GM23338 (cell line): Measurements from ENCODE around the gene PLEKHA7. TPM values are rescaled to one million over a fixed set of nuclear protein-coding genes. Genes with fewer than 3 reads are reported as not detected.

Source experiments
- ATAC-seq: fragments of 200-7000 bp; cut with Tn5 transposase; 3 replicates; pipeline ENCODE4 v1.9.1; 2020
- DNase-seq: peaks from one replicate; pipeline ENCODE4 v3.0.0-alpha.2; 2015; ENCODE audit warnings: low spot score
- H2AFZ ChIP-seq: fragments of 200-600 bp; sonication (generic); 2 replicates; pipeline ENCODE4 v1.8.0; 2016; ENCODE audit warnings: antibody characterized with exemption, mild to moderate bottlenecking, moderate library complexity
- H3F3A ChIP-seq: fragments of 200-600 bp; sonication (generic); replicated peaks from 2 replicates; pipeline ENCODE4 v1.8.0; 2017; ENCODE audit warnings: antibody characterized with exemption, mixed run types, low read depth
- H3K27ac ChIP-seq: fragments of 200-600 bp; sonication (generic); 2 replicates; pipeline ENCODE4 v1.6.1; 2016; ENCODE audit warnings: low read depth
- H3K27me3 ChIP-seq: fragments of 200-600 bp; sonication (generic); 2 replicates; pipeline ENCODE4 v1.8.0; 2016; ENCODE audit warnings: mild to moderate bottlenecking, mixed run types, moderate library complexity; ENCODE audit not compliant: insufficient read depth
- H3K36me3 ChIP-seq: fragments of 200-600 bp; sonication (generic); 2 replicates; pipeline ENCODE4 v1.8.0; 2016; ENCODE audit warnings: mild to moderate bottlenecking; ENCODE audit not compliant: insufficient read depth
- H3K4me1 ChIP-seq: fragments of 200-600 bp; sonication (generic); 2 replicates; pipeline ENCODE4 v1.8.0; 2016; ENCODE audit warnings: mild to moderate bottlenecking, moderate library complexity; ENCODE audit not compliant: insufficient read depth
- H3K4me2 ChIP-seq: fragments of 200-600 bp; sonication (generic); 2 replicates; pipeline ENCODE4 v1.7.1; 2017; ENCODE audit warnings: mixed run types
- H3K4me3 ChIP-seq: fragments of 200-600 bp; sonication (generic); 2 replicates; pipeline ENCODE4 v1.6.1; 2016; ENCODE audit warnings: mixed run types
- H3K79me2 ChIP-seq: fragments of 200-600 bp; sonication (generic); replicated peaks from 2 replicates; pipeline ENCODE4 v1.8.0; 2017; ENCODE audit warnings: mild to moderate bottlenecking; ENCODE audit not compliant: insufficient read depth
- H3K9me2 ChIP-seq: fragments of 200-600 bp; sonication (generic); 2 replicates; pipeline ENCODE4 v1.8.0; 2017; ENCODE audit not compliant: insufficient read depth
- H4K20me1 ChIP-seq: fragments of 200-600 bp; sonication (generic); replicated peaks from 2 replicates; pipeline ENCODE4 v1.8.0; 2017; ENCODE audit warnings: mild to moderate bottlenecking; ENCODE audit not compliant: insufficient read depth
- H3K27ac Mint-ChIP-seq: 2 replicates; pipeline ENCODE4 v1.8.0; 2020; ENCODE audit warnings: inconsistent platforms, mild to moderate bottlenecking, moderate library complexity, mixed read lengths
- H3K27me3 Mint-ChIP-seq: 3 replicates; pipeline ENCODE4 v1.8.0; 2022; ENCODE audit warnings: low read depth, mild to moderate bottlenecking, moderate library complexity, mixed read lengths, inconsistent platforms; ENCODE audit not compliant: insufficient read depth, poor library complexity
- H3K36me3 Mint-ChIP-seq: 3 replicates; pipeline ENCODE4 v1.8.0; 2021; ENCODE audit warnings: low read depth, mild to moderate bottlenecking, inconsistent platforms, moderate library complexity, mixed read lengths
- H3K4me1 Mint-ChIP-seq: 3 replicates; pipeline ENCODE4 v1.8.0; 2020; ENCODE audit warnings: mild to moderate bottlenecking, inconsistent platforms, mixed read lengths
- H3K4me3 Mint-ChIP-seq: 3 replicates; pipeline ENCODE4 v1.8.0; 2021; ENCODE audit warnings: moderate library complexity, mild to moderate bottlenecking, inconsistent platforms, mixed read lengths
- H3K9me3 Mint-ChIP-seq: 3 replicates; pipeline ENCODE4 v1.8.0; 2020; ENCODE audit warnings: moderate library complexity, mild to moderate bottlenecking, inconsistent platforms, mixed read lengths
- CREB1 ChIP-seq: fragments of 250-450 bp; sonication (Bioruptor Pico); IDR thresholded peaks from 2 replicates; pipeline ENCODE4 v1.5.0; 2020; ENCODE audit warnings: low read depth, mild to moderate bottlenecking, moderate library complexity
- ETS1 ChIP-seq: IDR thresholded peaks from 2 replicates; pipeline ENCODE4 v1.6.1; 2016; ENCODE audit warnings: antibody characterized with exemption
- EZH2 ChIP-seq: fragments of 200-600 bp; sonication (generic); IDR thresholded peaks from one replicate; pipeline ENCODE4 v1.8.0; 2017; ENCODE audit warnings: antibody characterized with exemption, mild to moderate bottlenecking, low read depth; ENCODE audit not compliant: unreplicated experiment
- EZH2phosphoT487 ChIP-seq: fragments of 200-600 bp; sonication (generic); IDR thresholded peaks from one replicate; pipeline ENCODE4 v1.8.1; 2018; ENCODE audit warnings: antibody characterized with exemption; ENCODE audit not compliant: unreplicated experiment
- JUNB ChIP-seq: IDR thresholded peaks from one replicate; pipeline ENCODE4 v1.6.1; 2016; ENCODE audit warnings: antibody characterized with exemption; ENCODE audit not compliant: unreplicated experiment
- NANOG ChIP-seq: IDR thresholded peaks from 2 replicates; pipeline ENCODE4 v1.6.1; 2016; ENCODE audit warnings: antibody characterized with exemption, borderline replicate concordance
- POLR2AphosphoS5 ChIP-seq: IDR thresholded peaks from 2 replicates; pipeline ENCODE4 v1.6.1; 2016; ENCODE audit warnings: antibody characterized with exemption, low read depth
- STAT1 ChIP-seq: IDR thresholded peaks from one replicate; pipeline ENCODE4 v1.6.1; 2016; ENCODE audit warnings: antibody characterized with exemption; ENCODE audit not compliant: unreplicated experiment
- ZNF114 ChIP-seq: fragments of 250-450 bp; sonication (Bioruptor Pico); IDR thresholded peaks from 2 replicates; pipeline ENCODE4 v1.5.0; 2020; ENCODE audit warnings: mild to moderate bottlenecking, moderate library complexity
- ZNF331 ChIP-seq: fragments of 250-450 bp; sonication (Bioruptor Pico); IDR thresholded peaks from 2 replicates; pipeline ENCODE4 v1.5.0; 2020; ENCODE audit warnings: low read depth, mild to moderate bottlenecking, moderate library complexity
- ZNF462 ChIP-seq: fragments of 250-450 bp; sonication (Bioruptor Pico); IDR thresholded peaks from 2 replicates; pipeline ENCODE4 v1.5.0; 2020; ENCODE audit warnings: mild to moderate bottlenecking, moderate library complexity
- polyA plus RNA-seq: library from polyadenylated mRNA; unstranded; fragments of >200 nt; fragmentation: Nextera tagmentation; extraction: Ambion mirVana; gene quantifications from 2 replicates; pipeline ENCODE4 v1.2.1, GENCODE V29; 2016
- total RNA-seq: library from RNA; depleted of rRNA; stranded (reverse); fragments of >200 nt; shearing (Covaris generic); gene quantifications from 2 replicates; pipeline ENCODE4 v1.2.3, GENCODE V29; 2014
- TF ChIP-seq, protein P1 (sequence below), 2 experiments: fragments of 200-600 bp in 1 of 2; sonication (generic) in 1 of 2; conservative IDR thresholded peaks; 2 replicates each; pipeline versions ENCODE4 v1.5.1 to v1.6.1; 2016 to 2017; ENCODE audit warnings: antibody characterized with exemption in 2 of 2, low read depth in 2 of 2, mild to moderate bottlenecking in 2 of 2, moderate library complexity in 1 of 2
- TF ChIP-seq, protein P2 (sequence below): IDR thresholded peaks from one replicate; pipeline ENCODE4 v1.6.1; 2018; ENCODE audit warnings: antibody characterized with exemption; ENCODE audit not compliant: unreplicated experiment

Gene PLEKHA7
- total and polyA plus RNA-seq, 2 experiments from 2014 or later: 9.7 to 15.8 TPM

- H3K9me2 ChIP-seq: 0 out of 2 replicates have a peak, but pooled peaks cover 5% of the 10 kb centered on the region
- no peaks in the 10 kb centered on the region for H3K9me3 Mint-ChIP-seq
- peak overlapping the region; percentile 28; the same call in 1 of the 2 replicates for H3K27ac Mint-ChIP-seq
- H3K36me3 Mint-ChIP-seq: no peaks in the 10 kb centered on the region; the same call in 2 of the 3 replicates
- no peaks in the 10 kb centered on the region for H3F3A ChIP-seq
- DNase-seq: no peak
- no peak overlapping the region for H2AFZ ChIP-seq
- no peaks in the 10 kb centered on the region for H3K36me3 ChIP-seq
- H3K27me3 ChIP-seq: no peaks in the 10 kb centered on the region
- H4K20me1 ChIP-seq: peaks cover 7% of the 10 kb centered on the region; the same call in 1 of the 2 replicates
- no peak overlapping the region for H3K27ac ChIP-seq
- TF ChIP-seq JUNB (no peak), ZNF331 (CRISPR knock-in tag) (no peak), STAT1 (no peak), ZNF114 (CRISPR knock-in tag) (no peak), ETS1 (no peak), POLR2AphosphoS5 (no peak), ZNF462 (CRISPR knock-in tag) (no peak), EZH2phosphoT487 (no peak), NANOG (no peak), EZH2 (no peak), CREB1 (no peak)
- TF ChIP-seq, protein P1, sequence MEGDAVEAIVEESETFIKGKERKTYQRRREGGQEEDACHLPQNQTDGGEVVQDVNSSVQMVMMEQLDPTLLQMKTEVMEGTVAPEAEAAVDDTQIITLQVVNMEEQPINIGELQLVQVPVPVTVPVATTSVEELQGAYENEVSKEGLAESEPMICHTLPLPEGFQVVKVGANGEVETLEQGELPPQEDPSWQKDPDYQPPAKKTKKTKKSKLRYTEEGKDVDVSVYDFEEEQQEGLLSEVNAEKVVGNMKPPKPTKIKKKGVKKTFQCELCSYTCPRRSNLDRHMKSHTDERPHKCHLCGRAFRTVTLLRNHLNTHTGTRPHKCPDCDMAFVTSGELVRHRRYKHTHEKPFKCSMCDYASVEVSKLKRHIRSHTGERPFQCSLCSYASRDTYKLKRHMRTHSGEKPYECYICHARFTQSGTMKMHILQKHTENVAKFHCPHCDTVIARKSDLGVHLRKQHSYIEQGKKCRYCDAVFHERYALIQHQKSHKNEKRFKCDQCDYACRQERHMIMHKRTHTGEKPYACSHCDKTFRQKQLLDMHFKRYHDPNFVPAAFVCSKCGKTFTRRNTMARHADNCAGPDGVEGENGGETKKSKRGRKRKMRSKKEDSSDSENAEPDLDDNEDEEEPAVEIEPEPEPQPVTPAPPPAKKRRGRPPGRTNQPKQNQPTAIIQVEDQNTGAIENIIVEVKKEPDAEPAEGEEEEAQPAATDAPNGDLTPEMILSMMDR (conservative IDR thresholded peaks at IDR 0.05; ENCODE audit: low read depth in 2 of 2): no peak
- TF ChIP-seq, protein P2, sequence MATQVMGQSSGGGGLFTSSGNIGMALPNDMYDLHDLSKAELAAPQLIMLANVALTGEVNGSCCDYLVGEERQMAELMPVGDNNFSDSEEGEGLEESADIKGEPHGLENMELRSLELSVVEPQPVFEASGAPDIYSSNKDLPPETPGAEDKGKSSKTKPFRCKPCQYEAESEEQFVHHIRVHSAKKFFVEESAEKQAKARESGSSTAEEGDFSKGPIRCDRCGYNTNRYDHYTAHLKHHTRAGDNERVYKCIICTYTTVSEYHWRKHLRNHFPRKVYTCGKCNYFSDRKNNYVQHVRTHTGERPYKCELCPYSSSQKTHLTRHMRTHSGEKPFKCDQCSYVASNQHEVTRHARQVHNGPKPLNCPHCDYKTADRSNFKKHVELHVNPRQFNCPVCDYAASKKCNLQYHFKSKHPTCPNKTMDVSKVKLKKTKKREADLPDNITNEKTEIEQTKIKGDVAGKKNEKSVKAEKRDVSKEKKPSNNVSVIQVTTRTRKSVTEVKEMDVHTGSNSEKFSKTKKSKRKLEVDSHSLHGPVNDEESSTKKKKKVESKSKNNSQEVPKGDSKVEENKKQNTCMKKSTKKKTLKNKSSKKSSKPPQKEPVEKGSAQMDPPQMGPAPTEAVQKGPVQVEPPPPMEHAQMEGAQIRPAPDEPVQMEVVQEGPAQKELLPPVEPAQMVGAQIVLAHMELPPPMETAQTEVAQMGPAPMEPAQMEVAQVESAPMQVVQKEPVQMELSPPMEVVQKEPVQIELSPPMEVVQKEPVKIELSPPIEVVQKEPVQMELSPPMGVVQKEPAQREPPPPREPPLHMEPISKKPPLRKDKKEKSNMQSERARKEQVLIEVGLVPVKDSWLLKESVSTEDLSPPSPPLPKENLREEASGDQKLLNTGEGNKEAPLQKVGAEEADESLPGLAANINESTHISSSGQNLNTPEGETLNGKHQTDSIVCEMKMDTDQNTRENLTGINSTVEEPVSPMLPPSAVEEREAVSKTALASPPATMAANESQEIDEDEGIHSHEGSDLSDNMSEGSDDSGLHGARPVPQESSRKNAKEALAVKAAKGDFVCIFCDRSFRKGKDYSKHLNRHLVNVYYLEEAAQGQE: no peak
- H3K4me1 Mint-ChIP-seq: peaks cover 57% of the 10 kb centered on the region
- no peak; the same call in 2 of the 3 replicates for ATAC-seq
- no peak overlapping the region for H3K4me3 ChIP-seq
- no peak overlapping the region for H3K4me3 Mint-ChIP-seq
- H3K4me2 ChIP-seq: no peak overlapping the region
- H3K4me1 ChIP-seq: peaks cover 16% of the 10 kb centered on the region; the same call in 1 of the 2 replicates
- H3K27me3 Mint-ChIP-seq: peaks cover 5% of the 10 kb centered on the region
- H3K79me2 ChIP-seq: peaks cover 27% of the 10 kb centered on the region
These were observed 37.8 kb downstream of the PLEKHA7 start for GRCh38 chr11:16976379-16976778.
